Fibroblast of lung (primary cell): ENCODE data around the gene MAP1LC3B. TPM values are rescaled to one million over a fixed set of nuclear protein-coding genes. Genes with fewer than 3 reads are reported as not detected.

Experiments used
- DNase-seq, 2 donors: peaks; one replicate each; pipeline versions ENCODE4 v3.0.0 to v3.0.0-alpha.2; 2010; ENCODE audit warnings: low read depth in 2 of 2
- H2AFZ ChIP-seq: 2 replicates; pipeline ENCODE4 v1.5.1; 2012; ENCODE audit warnings: low read length, control low read depth, inconsistent platforms
- H3K27ac ChIP-seq: 2 replicates; pipeline ENCODE4 v1.5.1; 2011; ENCODE audit warnings: low read length, control low read depth; ENCODE audit not compliant: insufficient read depth
- H3K27me3 ChIP-seq: 2 replicates; pipeline ENCODE4 v1.5.1; 2011; ENCODE audit warnings: mild to moderate bottlenecking, low read length; ENCODE audit not compliant: control insufficient read depth, insufficient read depth
- H3K36me3 ChIP-seq: 2 replicates; pipeline ENCODE4 v1.5.1; 2011; ENCODE audit warnings: low read length; ENCODE audit not compliant: control insufficient read depth, insufficient read depth
- H3K4me1 ChIP-seq: 2 replicates; pipeline ENCODE4 v1.5.1; 2011; ENCODE audit warnings: low read length; ENCODE audit not compliant: control insufficient read depth, insufficient read depth; ENCODE audit errors: extremely low read depth
- H3K4me2 ChIP-seq: 2 replicates; pipeline ENCODE4 v1.5.1; 2011; ENCODE audit warnings: low read length, control low read depth; ENCODE audit not compliant: insufficient read depth; ENCODE audit errors: extremely low read depth
- H3K4me3 ChIP-seq, 4 experiments: fragments of 200-600 bp in 1 of 4; sonication (generic) in 1 of 4; replicated peaks in 1 of 4; 2 replicates each; pipeline ENCODE4 v1.5.1; 2011 to 2016; ENCODE audit warnings: low read length in 4 of 4, low read depth in 3 of 4, mild to moderate bottlenecking in 3 of 4, control low read depth in 2 of 4, inconsistent platforms in 1 of 4, mixed read lengths in 1 of 4; ENCODE audit not compliant: insufficient read depth in 1 of 4; ENCODE audit errors: control extremely low read depth in 1 of 4
- H3K79me2 ChIP-seq: 2 replicates; pipeline ENCODE4 v1.5.1; 2012; ENCODE audit warnings: mild to moderate bottlenecking, low read length, inconsistent platforms; ENCODE audit not compliant: control insufficient read depth, insufficient read depth
- H3K9ac ChIP-seq: 2 replicates; pipeline ENCODE4 v1.5.1; 2011; ENCODE audit warnings: mild to moderate bottlenecking, low read length, control low read depth; ENCODE audit not compliant: insufficient read depth
- H3K9me3 ChIP-seq: 2 replicates; pipeline ENCODE4 v1.5.1; 2012; ENCODE audit warnings: low read depth, low read length; ENCODE audit not compliant: control insufficient read depth, insufficient read depth
- H4K20me1 ChIP-seq: 2 replicates; pipeline ENCODE4 v1.5.1; 2011; ENCODE audit warnings: low read length; ENCODE audit not compliant: control insufficient read depth, insufficient read depth; ENCODE audit errors: extremely low read depth
- EZH2 ChIP-seq: IDR thresholded peaks from 2 replicates; pipeline ENCODE4 v1.5.1; 2012; ENCODE audit warnings: low read length, control low read depth, mild to moderate bottlenecking; ENCODE audit errors: missing control alignments
- polyA plus RNA-seq, 2 donors: library from polyadenylated mRNA; depleted of rRNA in 1 of 2; stranded (reverse) in 1 of 2; unstranded in 1 of 2; fragments of >200 nt; gene quantifications; 2 replicates each; pipeline ENCODE4 v1.2.1, GENCODE V29; 2011 to 2012; ENCODE audit warnings: missing spikeins in 1 of 2
- total RNA-seq: library from RNA; depleted of rRNA; stranded (reverse); fragments of >200 nt; gene quantifications from 2 replicates; pipeline ENCODE4 v1.2.1, GENCODE V29; 2014
- TF ChIP-seq, protein P1 (sequence below), 2 donors: IDR thresholded peaks in 1 of 2; conservative IDR thresholded peaks in 1 of 2; 1 replicate in 1 of 2; 2 replicates in 1 of 2; pipeline ENCODE4 v1.5.1; 2011 to 2012; ENCODE audit warnings: low read length in 2 of 2, control low read depth in 1 of 2, inconsistent platforms in 1 of 2, low read depth in 1 of 2, mild to moderate bottlenecking in 1 of 2

Gene MAP1LC3B
- total and polyA plus RNA-seq, 2 donors (not counting 1 experiment from before 2014, with no cell fraction given): 41.1 to 67.6 TPM

DNA sequence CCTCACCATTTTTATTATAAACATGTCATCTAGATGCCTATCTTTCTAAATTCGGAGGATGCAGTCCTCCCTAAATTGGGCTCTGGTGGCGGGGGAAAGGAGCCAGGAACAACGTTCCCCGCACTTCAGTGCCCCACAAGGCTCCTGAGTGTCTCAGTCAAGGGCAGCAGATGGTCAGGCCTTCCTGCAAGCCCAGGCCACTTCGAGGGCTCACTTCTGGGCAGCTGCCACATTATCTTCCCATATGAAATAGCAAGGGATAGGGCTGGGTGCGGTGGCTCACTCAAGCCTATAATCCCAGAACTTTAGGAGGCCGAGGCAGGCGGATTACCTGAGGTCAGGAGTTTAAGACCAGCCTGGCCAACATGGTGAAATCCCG, 40.8 kb upstream of the MAP1LC3B start:
- Histone ChIP-seq H3K9me3 (no peaks in the 10 kb centered on the region), H3K9ac (no peak overlapping the region), H3K27ac (peak overlapping the region; percentile 56), H2AFZ (no peak overlapping the region), H4K20me1 (peaks cover 1% of the 10 kb centered on the region), H3K36me3 (peaks cover 10% of the 10 kb centered on the region), H3K27me3 (no peaks in the 10 kb centered on the region), H3K4me1 (peaks cover 3% of the 10 kb centered on the region), H3K79me2 (peaks cover 1% of the 10 kb centered on the region), H3K4me2 (peak overlapping the region; percentile 88), H3K4me3 (peak overlapping the region in 2 of 4 experiments; percentile 26 to 31)
- DNase-seq: no peak
- TF ChIP-seq EZH2: no peak
- TF ChIP-seq, protein P1, sequence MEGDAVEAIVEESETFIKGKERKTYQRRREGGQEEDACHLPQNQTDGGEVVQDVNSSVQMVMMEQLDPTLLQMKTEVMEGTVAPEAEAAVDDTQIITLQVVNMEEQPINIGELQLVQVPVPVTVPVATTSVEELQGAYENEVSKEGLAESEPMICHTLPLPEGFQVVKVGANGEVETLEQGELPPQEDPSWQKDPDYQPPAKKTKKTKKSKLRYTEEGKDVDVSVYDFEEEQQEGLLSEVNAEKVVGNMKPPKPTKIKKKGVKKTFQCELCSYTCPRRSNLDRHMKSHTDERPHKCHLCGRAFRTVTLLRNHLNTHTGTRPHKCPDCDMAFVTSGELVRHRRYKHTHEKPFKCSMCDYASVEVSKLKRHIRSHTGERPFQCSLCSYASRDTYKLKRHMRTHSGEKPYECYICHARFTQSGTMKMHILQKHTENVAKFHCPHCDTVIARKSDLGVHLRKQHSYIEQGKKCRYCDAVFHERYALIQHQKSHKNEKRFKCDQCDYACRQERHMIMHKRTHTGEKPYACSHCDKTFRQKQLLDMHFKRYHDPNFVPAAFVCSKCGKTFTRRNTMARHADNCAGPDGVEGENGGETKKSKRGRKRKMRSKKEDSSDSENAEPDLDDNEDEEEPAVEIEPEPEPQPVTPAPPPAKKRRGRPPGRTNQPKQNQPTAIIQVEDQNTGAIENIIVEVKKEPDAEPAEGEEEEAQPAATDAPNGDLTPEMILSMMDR (conservative IDR thresholded peaks at IDR 0.05 in 1 of 2, IDR thresholded peaks at IDR 0.05 in 1 of 2; ENCODE audit: low read depth in 1 of 2, low read length in 2 of 2): no peak

- DNase-seq: no peak
- peaks cover under 1% of the 10 kb centered on the region for H4K20me1 ChIP-seq
- no peak for TF ChIP-seq EZH2
- TF ChIP-seq, protein P1 (conservative IDR thresholded peaks at IDR 0.05 in 1 of 2, IDR thresholded peaks at IDR 0.05 in 1 of 2; ENCODE audit: low read depth in 1 of 2, low read length in 2 of 2): no peak
- H3K9me3 ChIP-seq: no peaks in the 10 kb centered on the region
- no peak overlapping the region for H2AFZ ChIP-seq
- H3K9ac ChIP-seq: no peak overlapping the region
- peaks cover 1% of the 10 kb centered on the region for H3K79me2 ChIP-seq
- H3K4me3 ChIP-seq: no peak overlapping the region
- no peak overlapping the region for H3K4me2 ChIP-seq
- peaks cover 3% of the 10 kb centered on the region for H3K4me1 ChIP-seq
- no peaks in the 10 kb centered on the region for H3K27me3 ChIP-seq
- no peak overlapping the region for H3K27ac ChIP-seq
- peaks cover 5% of the 10 kb centered on the region for H3K36me3 ChIP-seq
Observed at GRCh38 chr16:87352818-87353217, 39.3 kb upstream of the MAP1LC3B start.

GRCh38 chr16:87353613-87354012, 38.5 kb upstream of the MAP1LC3B start:
- no peak for TF ChIP-seq EZH2
- no peak for DNase-seq
- H4K20me1 ChIP-seq: no peaks in the 10 kb centered on the region

More at GRCh38 chr16:87353613-87354012, 38.5 kb upstream of the MAP1LC3B start:
- H3K4me3 ChIP-seq: no peak overlapping the region
- H3K27me3 ChIP-seq: no peaks in the 10 kb centered on the region
- H3K36me3 ChIP-seq: peaks cover 10% of the 10 kb centered on the region
- H3K27ac ChIP-seq: no peak overlapping the region
- no peaks in the 10 kb centered on the region for H3K9me3 ChIP-seq
- no peak overlapping the region for H3K9ac ChIP-seq
- H2AFZ ChIP-seq: no peak overlapping the region
- H3K79me2 ChIP-seq: peaks cover 1% of the 10 kb centered on the region
- H3K4me2 ChIP-seq: no peak overlapping the region
- peaks cover 3% of the 10 kb centered on the region for H3K4me1 ChIP-seq
